Measurements from ENCODE around the gene PLCG1. TPM values are rescaled to one million over a fixed set of nuclear protein-coding genes. Genes with fewer than 3 reads are reported as not detected.

The PLCG1 gene
- total and polyA plus RNA-seq, 2 of the 8 experiments (the other 6 are each of a cell fraction or from before 2014, with no cell fraction given) = 103 to 154 TPM

- Histone ChIP-seq H4K20me1 (replicated peaks in 1 of 2; ENCODE audit: control insufficient read depth in 1 of 2, insufficient read depth in 2 of 2, low read length in 2 of 2) (no peaks in the 10 kb centered on the region), H3K79me2 (ENCODE audit: control insufficient read depth in 1 of 2, insufficient read depth in 2 of 2, low read length in 2 of 2) (no peaks in the 10 kb centered on the region), H3K9ac (replicated peaks in 1 of 4; ENCODE audit: extremely low read depth in 1 of 4, low read depth in 3 of 4, low read length in 3 of 4) (no peak overlapping the region), H2AK5ac (ENCODE audit: low read depth, low read length) (no peak overlapping the region), H3K23ac (ENCODE audit: insufficient read length) (no peak overlapping the region), H3K36me3 (ENCODE audit: control insufficient read depth in 2 of 4, insufficient read depth in 4 of 4, low read length in 3 of 4) (no peaks in the 10 kb centered on the region), H3K18ac (ENCODE audit: extremely low read depth, low read length) (no peak overlapping the region), H3K4me3 (ENCODE audit: extremely low read depth in 1 of 4, insufficient read depth in 2 of 4, low read depth in 3 of 4, low read length in 4 of 4) (no peak overlapping the region), H4K91ac (replicated peaks; ENCODE audit: insufficient read length, low read length) (no peak overlapping the region), H2BK15ac (ENCODE audit: low read length) (no peak overlapping the region), H3K9me3 (ENCODE audit: insufficient read depth in 2 of 2, low read depth in 1 of 2, low read length in 1 of 2) (no peaks in the 10 kb centered on the region), H3K4me1 (replicated peaks in 1 of 4; ENCODE audit: control insufficient read depth in 3 of 4, insufficient read depth in 4 of 4, low read length in 3 of 4) (no peaks in the 10 kb centered on the region), H3K27me3 (replicated peaks in 1 of 4; ENCODE audit: control insufficient read depth in 3 of 4, extremely low read depth in 1 of 4, insufficient read depth in 3 of 4, low read length in 3 of 4) (no peaks in the 10 kb centered on the region), H2BK120ac (replicated peaks; ENCODE audit: low read depth, low read length) (no peak overlapping the region), H3K27ac (ENCODE audit: low read depth, low read length) (no peak overlapping the region), H3K4me2 (ENCODE audit: insufficient read depth in 1 of 2, low read depth in 2 of 2, low read length in 2 of 2) (no peak overlapping the region), H2BK5ac (ENCODE audit: low read depth, low read length) (no peak overlapping the region), H2AFZ (ENCODE audit: low read length) (no peak overlapping the region), H3K56ac (replicated peaks; ENCODE audit: insufficient read length, low read depth, low read length) (no peak overlapping the region), H2BK20ac (ENCODE audit: low read length) (no peak overlapping the region), H4K5ac (ENCODE audit: insufficient read length, low read depth, low read length) (no peak overlapping the region), H3K14ac (ENCODE audit: insufficient read length) (no peak overlapping the region), H3K23me2 (ENCODE audit: low read depth, low read length) (no peaks in the 10 kb centered on the region), H3K79me1 (ENCODE audit: low read depth, low read length) (no peaks in the 10 kb centered on the region), H4K8ac (ENCODE audit: extremely low read depth, insufficient read depth, low read length) (no peak overlapping the region), H2BK12ac (ENCODE audit: low read depth, low read length) (no peak overlapping the region), H3K4ac (replicated peaks; ENCODE audit: insufficient read length, low read depth, low read length) (no peak overlapping the region)
- FAIRE-seq (no peak), DNase-seq (ENCODE audit: low read depth in 1 of 2, low spot score in 2 of 2) (no peak)
- TF ChIP-seq ASH2L (IDR thresholded peaks at IDR 0.05; ENCODE audit: low read length) = no peak
- WGBS, 2 experiments (ENCODE audit: extremely low coverage in 1 of 2, insufficient coverage in 1 of 2, insufficient read length in 1 of 2, insufficient replicate concordance in 2 of 2, low coverage in 1 of 2, low lambda C conversion rate in 2 of 2, missing lambda C conversion rate in 1 of 2) = 93% methylated on average over 1 of the region's 1 CpG; no CpG with 5 or more reads in 1 of the 2 experiments
- ChIA-PET CTCF (ENCODE audit: partially characterized antibody) (interaction anchor here (0.7 to 1.1 kb wide), 3 partner anchors 23 to 138 kb away, joined by 3 to 4 read pairs (median 3); no protein-coding TSS in a partner anchor), POLR2A (ENCODE audit: partially characterized antibody) (interaction anchor here (0.7 kb wide), 1 partner anchor 113 kb away, joined by 3 read pairs; no protein-coding TSS in a partner anchor)
Measured at GRCh38 chr20:41226426-41226825, 89.1 kb downstream of the PLCG1 start.

Small RNAs within 50 kb of the gene (microRNA-seq; reads per million reads assigned to microRNA genes)
- 0 to 0.23 reads per million in 2 experiments for gene MIR6871 (ENCODE audit: borderline microRNAs expressed in 2 of 2, borderline number of aligned reads in 2 of 2, borderline replicate concordance in 1 of 2)

Small RNAs within 50 kb of the gene (small RNA-seq; reads per million reads assigned to genes)
- gene AL022394.1 (ENCODE audit: insufficient read depth) (not detected), gene MIR6871 (ENCODE audit: insufficient read depth) (1.0 reads per million)

Other genes starting within 250 kb of the PLCG1 start
- gene TOP1, start 108.7 kb upstream of the PLCG1 start, total RNA-seq (2021; fragmentation: NEBNext Ultra II Directional; extraction: Animal tissue kit (Norgen Biotek cat#: 25700)) = 108 and 114 TPM in 2 replicates
- gene TOP1, start 108.7 kb upstream of the PLCG1 start, polyA plus RNA-seq (2011; rRNA removed) = 5.9 and 7.4 TPM in 2 replicates
- gene ZHX3, start 180.2 kb downstream of the PLCG1 start, total RNA-seq (2021; fragmentation: NEBNext Ultra II Directional; extraction: Animal tissue kit (Norgen Biotek cat#: 25700)) = 5.9 and 7.8 TPM in 2 replicates
- 1.00 and 1.8 TPM in 2 replicates for gene ZHX3, start 180.2 kb downstream of the PLCG1 start, polyA plus RNA-seq (2011; rRNA removed)
- gene LPIN3, start 203.3 kb downstream of the PLCG1 start, total RNA-seq (2021; fragmentation: NEBNext Ultra II Directional; extraction: Animal tissue kit (Norgen Biotek cat#: 25700)) = 3.1 and 3.7 TPM in 2 replicates
- 3.9 and 5.1 TPM in 2 replicates for gene LPIN3, start 203.3 kb downstream of the PLCG1 start, polyA plus RNA-seq (2011; rRNA removed)
- 3.5 and 3.8 TPM in 2 replicates for gene EMILIN3, start 229.3 kb downstream of the PLCG1 start, total RNA-seq (2021; fragmentation: NEBNext Ultra II Directional; extraction: Animal tissue kit (Norgen Biotek cat#: 25700))
- 5.2 TPM in 2 replicates for gene EMILIN3, start 229.3 kb downstream of the PLCG1 start, polyA plus RNA-seq (2011; rRNA removed)